ENCODE data around the gene KSR1.
"Not testable (repeated sequence)": the region's sequence is repeated elsewhere in the genome, so short reads cannot be mapped to it uniquely, and the experiment has no call there.

Gene KSR1

GRCh38 chr17:27633312-27634025 is 177.2 kb downstream of the KSR1 start:
- no peak for DNase-seq (ENCODE audit: low read depth)

- no peak for DNase-seq (ENCODE audit: low read depth)
These were observed 177.7 kb downstream of the KSR1 start for GRCh38 chr17:27634026-27634335.

GRCh38 chr17:27634776-27635175 is 178.5 kb downstream of the KSR1 start:
- DNase-seq (ENCODE audit: low read depth), result no peak

GRCh38 chr17:27635275-27635823 is 179.1 kb downstream of the KSR1 start:
- DNase-seq (ENCODE audit: low read depth), result no peak

- DNase-seq (ENCODE audit: low read depth), result not testable (repeated sequence)
These were observed 179.8 kb downstream of the KSR1 start for GRCh38 chr17:27636005-27636520.

- DNase-seq (ENCODE audit: low read depth), result not testable (repeated sequence)
These were observed 181.6 kb downstream of the KSR1 start for GRCh38 chr17:27637818-27638217.

GRCh38 chr17:27638415-27638914 is 182.2 kb downstream of the KSR1 start:
- DNase-seq (ENCODE audit: low read depth), result not testable (repeated sequence)

- no peak for DNase-seq (ENCODE audit: low read depth)
These were observed 184.5 kb downstream of the KSR1 start for GRCh38 chr17:27640790-27641189.

- DNase-seq (ENCODE audit: low read depth), result no peak
These were observed 188.3 kb downstream of the KSR1 start for GRCh38 chr17:27644586-27644985.

GRCh38 chr17:27645621-27646020 is 189.4 kb downstream of the KSR1 start:
- DNase-seq (ENCODE audit: low read depth), result not testable (repeated sequence)

GRCh38 chr17:27646232-27646631 is 190.0 kb downstream of the KSR1 start:
- no peak for DNase-seq (ENCODE audit: low read depth)

- no peak for DNase-seq (ENCODE audit: low read depth)
These were observed 191.5 kb downstream of the KSR1 start for GRCh38 chr17:27647765-27648164.

- DNase-seq (ENCODE audit: low read depth), result not testable (repeated sequence)
These were observed 192.9 kb downstream of the KSR1 start for GRCh38 chr17:27649111-27649571.

GRCh38 chr17:27649929-27650328 is 193.7 kb downstream of the KSR1 start:
- no peak for DNase-seq (ENCODE audit: low read depth)

- DNase-seq (ENCODE audit: low read depth), result no peak
These were observed 194.6 kb downstream of the KSR1 start for GRCh38 chr17:27650836-27651235.

- DNase-seq (ENCODE audit: low read depth), result peak; percentile 63
These were observed 195.4 kb downstream of the KSR1 start for GRCh38 chr17:27651411-27652345.

- not testable (repeated sequence) for DNase-seq (ENCODE audit: low read depth)
These were observed 197.3 kb downstream of the KSR1 start for GRCh38 chr17:27653449-27653971.

GRCh38 chr17:27654136-27654535 is 197.9 kb downstream of the KSR1 start:
- no peak for DNase-seq (ENCODE audit: low read depth)

GRCh38 chr17:27654654-27655524 is 198.6 kb downstream of the KSR1 start:
- DNase-seq (ENCODE audit: low read depth), result peak; percentile 71

- DNase-seq (ENCODE audit: low read depth), result not testable (repeated sequence)
These were observed 199.4 kb downstream of the KSR1 start for GRCh38 chr17:27655525-27656111.

- DNase-seq (ENCODE audit: low read depth), result not testable (repeated sequence)
These were observed 200.4 kb downstream of the KSR1 start for GRCh38 chr17:27656620-27657019.
